H1 (cell line): ENCODE measurements around the gene KCNMA1.

ENCODE experiments used
- CTCF ChIP-seq, 3 experiments: IDR thresholded peaks; 1 replicate in 2 of 3; 2 replicates in 1 of 3; pipeline versions ENCODE4 v1.5.1 to v1.6.1; 2011; ENCODE audit warnings: low read length in 3 of 3, mild to moderate bottlenecking in 3 of 3, inconsistent platforms in 2 of 3, low read depth in 1 of 3, moderate library complexity in 1 of 3; ENCODE audit not compliant: insufficient read depth in 1 of 3; ENCODE audit errors: control extremely low read depth in 1 of 3
- EP300 ChIP-seq, 2 experiments: IDR thresholded peaks; 1 replicate in 1 of 2; 2 replicates in 1 of 2; pipeline ENCODE4 v1.6.1; 2011 to 2012; ENCODE audit warnings: low read depth in 2 of 2, low read length in 2 of 2, mild to moderate bottlenecking in 2 of 2, borderline replicate concordance in 1 of 2, inconsistent platforms in 1 of 2, moderate library complexity in 1 of 2
- EZH2 ChIP-seq: fragments of 200-600 bp; sonication (generic); IDR thresholded peaks from 2 replicates; pipeline ENCODE4 v1.7.1; 2012; ENCODE audit warnings: low read depth, mild to moderate bottlenecking, moderate library complexity, low read length, inconsistent platforms; ENCODE audit not compliant: severe bottlenecking
- JUND ChIP-seq: IDR thresholded peaks from 2 replicates; pipeline ENCODE4 v1.6.1; 2011; ENCODE audit warnings: mild to moderate bottlenecking, improper control_type of control experiment, low read length
- SP1 ChIP-seq: IDR thresholded peaks from 2 replicates; pipeline ENCODE4 v1.6.1; 2011; ENCODE audit warnings: low read depth, low read length

GRCh38 chr10:77381750-77382149 lies 255.9 kb downstream of the KCNMA1 start:
- TF ChIP-seq EZH2: no peak
- TF ChIP-seq EP300 (IDR thresholded peaks at IDR 0.05; ENCODE audit: borderline replicate concordance in 1 of 2, low read depth in 2 of 2, low read length in 2 of 2): no peak
- no peak for TF ChIP-seq CTCF (IDR thresholded peaks at IDR 0.05; ENCODE audit: control extremely low read depth in 1 of 3, insufficient read depth in 1 of 3, low read depth in 1 of 3, low read length in 3 of 3)
- no peak for TF ChIP-seq JUND
- no peak for TF ChIP-seq SP1
